K562 (cell line): ENCODE data around the gene TINAGL1.

ENCODE experiments used
- ASH1L ChIP-seq: fragments of 450-650 bp; IDR thresholded peaks from 2 replicates; pipeline ENCODE4 v1.6.1; 2018; ENCODE audit warnings: borderline replicate concordance, mild to moderate bottlenecking, low read depth; ENCODE audit not compliant: partially characterized antibody
- ELF4 ChIP-seq: fragments of 450-650 bp; formaldehyde crosslinking; IDR thresholded peaks from 2 replicates; pipeline ENCODE4 v1.4.0; 2022; ENCODE audit warnings: missing genetic modification characterization
- FOSL1 ChIP-seq: fragments of 200-800 bp; sonication (Bioruptor generic); conservative IDR thresholded peaks from 2 replicates; pipeline ENCODE4 v1.6.1; 2016; ENCODE audit warnings: missing genetic modification characterization, missing compliant biosample characterization
- JUN ChIP-seq, 2 experiments: sonication (generic) in 1 of 2; formaldehyde crosslinking in 1 of 2; IDR thresholded peaks; 2 replicates each; pipeline versions ENCODE4 v1.6.1 to v1.8.0; 2012 to 2022; ENCODE audit warnings: borderline replicate concordance in 2 of 2, mild to moderate bottlenecking in 2 of 2, improper control_type of control experiment in 1 of 2, low read depth in 1 of 2, low read length in 1 of 2, missing genetic modification reagents in 1 of 2
- SIN3A ChIP-seq, 2 experiments: fragments of 150-350 bp in 1 of 2; IDR thresholded peaks; 2 replicates each; pipeline ENCODE4 v1.6.1; 2011 to 2016; ENCODE audit warnings: borderline replicate concordance in 2 of 2, low read depth in 2 of 2, low read length in 2 of 2, mild to moderate bottlenecking in 2 of 2, moderate library complexity in 2 of 2; ENCODE audit not compliant: control insufficient read depth in 1 of 2
- TAF1 ChIP-seq: IDR thresholded peaks from 2 replicates; pipeline ENCODE4 v1.6.1; 2011; ENCODE audit warnings: mild to moderate bottlenecking, low read length, moderate library complexity; ENCODE audit not compliant: insufficient read depth, control insufficient read depth, severe bottlenecking; ENCODE audit errors: extremely low read depth
- TAF15 ChIP-seq: fragments of 200-400 bp; formaldehyde crosslinking; IDR thresholded peaks from 2 replicates; pipeline ENCODE4 v1.6.1; 2017; ENCODE audit warnings: mild to moderate bottlenecking, low read depth, low read length, moderate library complexity
- TARDBP ChIP-seq: fragments of 450-650 bp; IDR thresholded peaks from 2 replicates; pipeline ENCODE4 v1.6.1; 2016
- TRIM28 ChIP-seq: fragments of 450-650 bp; IDR thresholded peaks from 2 replicates; pipeline ENCODE4 v1.6.1; 2017
- ZNF134 ChIP-seq: fragments of 250-450 bp; sonication (Bioruptor Pico); conservative IDR thresholded peaks from 2 replicates; pipeline ENCODE4 v1.4.0; 2020
- ZNF184 ChIP-seq: sonication (generic); formaldehyde crosslinking; IDR thresholded peaks from 2 replicates; pipeline ENCODE4 v1.5.0; 2020; ENCODE audit warnings: missing genetic modification reagents
- ZNF23 ChIP-seq: fragments of 250-450 bp; sonication (Bioruptor Pico); IDR thresholded peaks from 2 replicates; pipeline ENCODE4 v1.4.0; 2020; ENCODE audit warnings: mild to moderate bottlenecking

DNA sequence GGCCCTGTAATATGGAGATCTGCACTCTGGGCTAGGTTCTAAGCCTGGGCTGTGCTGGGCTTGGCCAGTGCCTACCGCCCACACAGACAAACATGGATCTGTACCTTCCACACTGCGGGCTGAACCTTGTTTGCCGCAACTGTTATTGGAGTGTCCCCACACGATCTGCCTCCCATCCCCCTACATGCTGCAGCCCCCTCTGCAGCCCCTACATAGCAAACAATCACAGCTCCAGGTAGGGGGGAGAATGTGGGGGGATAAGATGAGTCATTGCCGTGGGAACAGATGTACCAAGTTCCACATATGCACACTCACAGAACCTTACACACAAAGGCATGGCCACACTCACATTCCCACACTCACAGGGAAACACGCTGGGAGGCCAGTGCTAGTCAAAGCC, 39.1 kb downstream of the TINAGL1 start:
- TF ChIP-seq ELF4 (CRISPR knock-in tag) (no peak), TAF1 (no peak), ZNF184 (CRISPR knock-in tag) (no peak), SIN3A (IDR thresholded peaks at IDR 0.05; ENCODE audit: borderline replicate concordance in 2 of 2, control insufficient read depth in 1 of 2, low read depth in 2 of 2, low read length in 2 of 2) (no peak), TARDBP (no peak), TRIM28 (no peak), JUN (IDR thresholded peaks at IDR 0.05; ENCODE audit: borderline replicate concordance, low read depth, low read length) (no peak), JUN (CRISPR knock-in tag; IDR thresholded peaks at IDR 0.05; ENCODE audit: borderline replicate concordance) (no peak), ZNF134 (CRISPR knock-in tag) (no peak), ASH1L (no peak), TAF15 (no peak), ZNF23 (no peak), FOSL1 (tag) (no peak)
